Ascending aorta (tissue), 2 donors: Measurements from ENCODE around the gene SALL1. TPM values are rescaled to one million over a fixed set of nuclear protein-coding genes. Genes with fewer than 3 reads are reported as not detected.

Experiments used
- DNase-seq, 2 donors: peaks; one replicate each; pipeline ENCODE4 v3.0.0-alpha.2; 2019; ENCODE audit warnings: low spot score in 2 of 2
- H3K27ac ChIP-seq, 2 donors: fragments of 200-600 bp; sonication (generic); one replicate each; pipeline ENCODE4 v1.5.1; 2016 to 2017; ENCODE audit warnings: mild to moderate bottlenecking in 1 of 2
- H3K27me3 ChIP-seq: fragments of 200-600 bp; sonication (generic); one replicate; pipeline ENCODE4 v1.5.1; 2017
- H3K36me3 ChIP-seq, 2 donors: fragments of 200-600 bp; sonication (generic); one replicate each; pipeline ENCODE4 v1.5.1; 2016
- H3K4me1 ChIP-seq, 2 donors: fragments of 200-600 bp; sonication (generic); one replicate each; pipeline ENCODE4 v1.5.1; 2016 to 2017; ENCODE audit warnings: mild to moderate bottlenecking in 1 of 2
- H3K4me3 ChIP-seq, 2 donors: fragments of 200-600 bp; sonication (generic); one replicate each; pipeline ENCODE4 v1.5.1; 2016 to 2017; ENCODE audit warnings: mild to moderate bottlenecking in 1 of 2
- H3K9me3 ChIP-seq, 2 donors: fragments of 200-600 bp; sonication (generic); one replicate each; pipeline ENCODE4 v1.5.1; 2016
- intact Hi-C: fragments of 100-400 bp; cut with DNase I; formaldehyde crosslinking; loops from one replicate; pipeline ENCODE4 v1.15.1; 2023
- total RNA-seq: library from RNA; depleted of rRNA; stranded (reverse); fragments of >200 nt; gene quantifications from one replicate; pipeline ENCODE4 v1.1.0, GENCODE V29; 2016
- TF ChIP-seq, protein P1 (sequence below), 3 experiments: fragments of 200-600 bp in 2 of 3; fragments of 450-650 bp in 1 of 3; sonication (generic) in 2 of 3; IDR thresholded peaks; one replicate each; pipeline ENCODE4 v1.5.1; 2016 to 2019; ENCODE audit warnings: antibody characterized with exemption in 3 of 3, mild to moderate bottlenecking in 1 of 3, moderate library complexity in 1 of 3

Gene SALL1
- total RNA-seq, 1 donor from 2014 or later = not detected

DNA sequence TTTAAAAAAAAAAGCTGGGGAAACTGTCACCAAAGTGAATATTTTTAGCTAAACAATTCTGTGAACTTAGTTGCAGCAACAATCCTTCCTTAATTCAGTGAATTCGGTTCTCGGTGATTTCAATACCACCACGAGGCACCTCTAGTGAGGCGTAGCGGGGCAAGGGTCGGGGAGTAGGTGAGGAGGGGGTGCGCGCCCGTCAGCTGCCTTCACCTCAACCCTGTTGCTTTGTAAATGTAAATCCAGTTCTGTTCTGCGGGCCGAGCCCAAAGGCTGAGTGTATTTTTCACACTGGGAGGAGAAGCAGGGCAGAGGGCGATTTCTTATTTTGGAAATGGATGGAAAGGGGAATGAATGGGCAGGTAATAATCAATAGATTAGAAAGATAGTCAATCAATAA is 17.4 kb downstream of the SALL1 start:
- no peaks in the 10 kb centered on the region for H3K4me1 ChIP-seq
- H3K27me3 ChIP-seq = no peaks in the 10 kb centered on the region
- no peak overlapping the region for H3K27ac ChIP-seq
- H3K36me3 ChIP-seq = no peaks in the 10 kb centered on the region
- TF ChIP-seq, protein P1, sequence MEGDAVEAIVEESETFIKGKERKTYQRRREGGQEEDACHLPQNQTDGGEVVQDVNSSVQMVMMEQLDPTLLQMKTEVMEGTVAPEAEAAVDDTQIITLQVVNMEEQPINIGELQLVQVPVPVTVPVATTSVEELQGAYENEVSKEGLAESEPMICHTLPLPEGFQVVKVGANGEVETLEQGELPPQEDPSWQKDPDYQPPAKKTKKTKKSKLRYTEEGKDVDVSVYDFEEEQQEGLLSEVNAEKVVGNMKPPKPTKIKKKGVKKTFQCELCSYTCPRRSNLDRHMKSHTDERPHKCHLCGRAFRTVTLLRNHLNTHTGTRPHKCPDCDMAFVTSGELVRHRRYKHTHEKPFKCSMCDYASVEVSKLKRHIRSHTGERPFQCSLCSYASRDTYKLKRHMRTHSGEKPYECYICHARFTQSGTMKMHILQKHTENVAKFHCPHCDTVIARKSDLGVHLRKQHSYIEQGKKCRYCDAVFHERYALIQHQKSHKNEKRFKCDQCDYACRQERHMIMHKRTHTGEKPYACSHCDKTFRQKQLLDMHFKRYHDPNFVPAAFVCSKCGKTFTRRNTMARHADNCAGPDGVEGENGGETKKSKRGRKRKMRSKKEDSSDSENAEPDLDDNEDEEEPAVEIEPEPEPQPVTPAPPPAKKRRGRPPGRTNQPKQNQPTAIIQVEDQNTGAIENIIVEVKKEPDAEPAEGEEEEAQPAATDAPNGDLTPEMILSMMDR (IDR thresholded peaks at IDR 0.05) = no peak
- no peaks in the 10 kb centered on the region for H3K9me3 ChIP-seq
- no peak for DNase-seq
- intact Hi-C loops = no loop called here
- no peak overlapping the region for H3K4me3 ChIP-seq

DNA sequence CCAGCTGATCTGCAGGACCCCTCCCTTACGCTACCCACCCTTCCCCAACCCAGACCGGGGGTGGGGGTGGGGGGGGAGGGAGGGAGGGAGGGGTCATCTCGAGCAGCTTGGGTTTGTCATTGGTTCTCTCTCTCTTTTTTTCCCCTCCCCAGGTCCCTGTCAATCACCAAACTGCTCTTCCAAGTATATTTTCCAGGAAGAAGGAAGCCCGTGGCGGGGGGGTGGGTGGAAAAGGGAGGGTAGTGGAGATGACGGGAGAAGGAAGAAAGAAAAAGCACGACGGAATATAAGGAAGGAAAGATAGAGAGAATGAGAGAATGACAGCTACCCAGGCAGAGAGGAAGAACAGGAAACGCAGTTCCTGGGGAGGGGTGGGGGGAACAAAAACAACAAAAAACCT is 17.9 kb downstream of the SALL1 start:
- Histone ChIP-seq H3K9me3 (no peaks in the 10 kb centered on the region), H3K36me3 (no peaks in the 10 kb centered on the region), H3K4me1 (no peaks in the 10 kb centered on the region), H3K4me3 (no peak overlapping the region), H3K27me3 (no peaks in the 10 kb centered on the region), H3K27ac (no peak overlapping the region)
- intact Hi-C loops = no loop called here
- TF ChIP-seq, protein P1 (IDR thresholded peaks at IDR 0.05) = no peak
- no peak for DNase-seq

DNA sequence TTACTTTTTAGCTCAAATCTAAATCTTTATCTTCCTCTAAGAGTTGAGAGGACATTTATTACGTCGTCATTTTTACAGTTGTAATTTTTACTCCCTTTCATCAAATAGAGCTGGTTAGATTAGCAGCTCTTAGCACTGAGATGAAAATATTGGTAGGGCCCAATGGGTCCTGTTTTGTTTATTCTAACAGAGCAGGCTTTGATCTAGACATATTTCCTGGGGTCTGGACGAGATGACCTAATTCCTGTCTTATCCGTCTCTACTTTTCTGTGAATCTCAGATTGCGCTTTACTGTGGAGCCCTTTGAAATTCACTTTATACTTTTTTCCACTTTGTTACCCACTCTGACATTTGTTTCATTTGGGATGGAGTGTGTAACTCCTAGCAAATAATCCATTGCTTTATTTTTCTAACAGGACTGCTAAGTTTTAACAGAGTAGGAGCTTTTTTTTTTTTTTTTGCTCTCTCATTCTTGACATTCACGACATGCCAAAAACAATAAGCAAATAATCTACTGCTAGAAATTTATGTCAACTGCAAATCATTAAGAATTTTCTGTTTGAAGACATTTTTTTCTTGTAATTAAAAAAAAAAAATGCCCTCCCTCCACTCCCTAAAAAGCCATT is 18.5 kb downstream of the SALL1 start:
- DNase-seq = no peak
- H3K4me3 ChIP-seq = no peak overlapping the region
- TF ChIP-seq, protein P1 (IDR thresholded peaks at IDR 0.05) = no peak
- no peaks in the 10 kb centered on the region for H3K9me3 ChIP-seq
- H3K4me1 ChIP-seq = no peaks in the 10 kb centered on the region
- H3K27me3 ChIP-seq = no peaks in the 10 kb centered on the region
- H3K27ac ChIP-seq = no peak overlapping the region
- H3K36me3 ChIP-seq = no peaks in the 10 kb centered on the region
- intact Hi-C loops = no loop called here

DNA sequence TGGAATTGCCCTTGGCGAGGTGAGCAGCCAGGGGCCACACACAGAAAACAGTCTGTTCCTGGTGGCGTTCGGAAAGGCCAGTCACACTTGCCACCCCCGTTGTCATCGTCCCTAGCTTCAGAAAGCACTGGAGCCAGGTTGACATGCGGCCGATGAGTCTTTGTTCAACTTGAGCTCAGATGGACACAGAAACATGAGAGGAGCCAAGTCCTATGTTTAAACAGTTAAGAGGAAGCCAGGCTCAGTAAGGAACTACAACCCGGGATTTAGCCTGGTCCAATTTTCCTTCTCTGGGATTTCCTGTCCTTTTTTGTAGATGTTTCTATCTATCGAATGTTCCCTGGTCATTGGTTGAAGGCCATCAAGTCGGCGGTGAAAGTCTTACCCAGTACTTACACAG is 19.5 kb downstream of the SALL1 start:
- DNase-seq = no peak
- Histone ChIP-seq H3K9me3 (no peaks in the 10 kb centered on the region), H3K27ac (no peak overlapping the region), H3K4me3 (no peak overlapping the region), H3K4me1 (no peaks in the 10 kb centered on the region), H3K36me3 (no peaks in the 10 kb centered on the region), H3K27me3 (no peaks in the 10 kb centered on the region)
- TF ChIP-seq, protein P1 (IDR thresholded peaks at IDR 0.05) = no peak
- intact Hi-C loops = no loop called here

DNA sequence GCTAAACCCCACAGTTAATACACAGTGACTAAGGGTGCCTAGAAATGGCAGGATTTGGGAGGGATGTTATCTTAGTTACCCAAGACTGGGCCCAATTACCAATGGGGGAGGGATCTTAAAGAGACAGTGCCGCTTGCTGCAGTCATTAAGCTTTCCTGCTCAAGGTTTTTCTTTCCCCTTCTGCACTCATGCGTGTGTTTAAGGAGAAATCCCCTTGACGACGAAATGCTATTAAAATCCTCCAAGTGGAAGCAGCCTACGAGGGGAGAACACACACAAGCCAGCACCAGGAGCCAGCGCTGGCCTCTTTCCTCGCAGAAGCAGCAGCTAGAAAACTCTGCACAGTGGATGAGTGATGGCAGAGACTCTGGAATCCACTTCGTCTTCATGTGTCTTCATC is 22.0 kb downstream of the SALL1 start:
- no peak overlapping the region for H3K4me3 ChIP-seq
- no peaks in the 10 kb centered on the region for H3K27me3 ChIP-seq
- intact Hi-C loops = no loop called here
- no peaks in the 10 kb centered on the region for H3K36me3 ChIP-seq
- TF ChIP-seq, protein P1 (IDR thresholded peaks at IDR 0.05) = no peak
- H3K4me1 ChIP-seq = no peaks in the 10 kb centered on the region
- DNase-seq = no peak
- no peaks in the 10 kb centered on the region for H3K9me3 ChIP-seq
- no peak overlapping the region for H3K27ac ChIP-seq

DNA sequence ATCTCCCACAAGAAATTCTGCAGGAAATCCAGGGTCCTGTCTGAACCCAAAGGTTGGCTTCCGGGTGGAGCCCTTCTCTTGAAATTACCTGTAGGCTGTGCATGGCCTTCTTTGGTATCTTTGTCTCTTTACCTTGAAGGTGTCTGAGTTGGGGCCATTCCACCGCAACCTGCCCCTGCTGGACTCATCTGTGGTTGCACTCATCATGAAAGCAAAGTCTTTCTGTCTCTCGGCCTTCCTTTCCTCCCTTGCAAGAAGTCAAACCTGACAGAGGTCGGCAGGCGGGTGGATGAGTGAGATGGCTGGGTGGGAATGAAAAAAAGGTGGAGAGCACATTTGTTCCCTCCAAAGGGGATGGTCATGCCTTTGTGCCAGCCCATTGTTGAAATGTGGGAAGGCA is 25.1 kb downstream of the SALL1 start:
- no peak for DNase-seq
- no peaks in the 10 kb centered on the region for H3K36me3 ChIP-seq
- no peak overlapping the region for H3K27ac ChIP-seq
- H3K27me3 ChIP-seq = no peaks in the 10 kb centered on the region
- no peaks in the 10 kb centered on the region for H3K4me1 ChIP-seq
- H3K9me3 ChIP-seq = no peaks in the 10 kb centered on the region
- intact Hi-C loops = no loop called here
- TF ChIP-seq, protein P1 (IDR thresholded peaks at IDR 0.05) = no peak
- H3K4me3 ChIP-seq = no peak overlapping the region
